ENCODE data around the gene TRIM68.
A peak's percentile ranks its signal among the peaks of the same experiment; 100 is the strongest.

Gene TRIM68

DNA sequence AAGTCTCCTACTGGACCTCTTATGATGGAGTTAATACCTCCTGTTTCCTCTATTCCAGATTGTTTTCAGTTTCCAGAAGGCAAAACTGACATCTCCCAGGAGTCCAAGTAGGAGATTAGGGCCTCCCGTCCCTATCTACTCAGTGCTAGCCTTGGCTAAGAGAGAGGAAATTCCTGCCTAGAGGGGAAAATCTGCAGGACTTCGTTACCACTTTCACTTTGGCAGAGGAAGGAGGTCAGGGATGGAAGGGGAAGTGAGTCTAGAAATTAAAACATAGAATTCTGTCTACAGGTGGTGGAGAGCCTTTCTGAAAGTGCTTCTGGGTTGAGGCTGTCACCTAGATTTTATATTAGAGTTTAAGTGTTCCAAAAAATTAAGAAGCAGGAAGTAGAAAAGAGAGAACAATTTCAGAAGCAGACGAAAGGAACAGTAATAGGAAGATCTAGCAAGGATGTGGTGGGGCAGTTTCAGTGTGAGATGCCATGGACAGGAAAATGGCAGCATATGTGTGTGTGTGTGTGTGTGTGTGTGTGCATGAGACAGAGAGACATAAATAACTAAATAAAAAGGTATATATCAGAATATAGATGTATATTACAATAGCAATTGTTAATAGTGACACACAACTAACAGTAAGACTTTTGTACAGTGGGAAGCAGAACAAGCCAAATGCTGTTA lies 2.4 kb upstream of the TRIM68 start:
- in situ Hi-C loops (cut with HindIII; ENCODE audit: low sequenced_read_pairs), result no loop called here
- no peak for DNase-seq (ENCODE audit: low read depth)
- H3K4me3 ChIP-seq (ENCODE audit: low read depth, low read length), result no peak overlapping the region
- TF ChIP-seq, protein P1, sequence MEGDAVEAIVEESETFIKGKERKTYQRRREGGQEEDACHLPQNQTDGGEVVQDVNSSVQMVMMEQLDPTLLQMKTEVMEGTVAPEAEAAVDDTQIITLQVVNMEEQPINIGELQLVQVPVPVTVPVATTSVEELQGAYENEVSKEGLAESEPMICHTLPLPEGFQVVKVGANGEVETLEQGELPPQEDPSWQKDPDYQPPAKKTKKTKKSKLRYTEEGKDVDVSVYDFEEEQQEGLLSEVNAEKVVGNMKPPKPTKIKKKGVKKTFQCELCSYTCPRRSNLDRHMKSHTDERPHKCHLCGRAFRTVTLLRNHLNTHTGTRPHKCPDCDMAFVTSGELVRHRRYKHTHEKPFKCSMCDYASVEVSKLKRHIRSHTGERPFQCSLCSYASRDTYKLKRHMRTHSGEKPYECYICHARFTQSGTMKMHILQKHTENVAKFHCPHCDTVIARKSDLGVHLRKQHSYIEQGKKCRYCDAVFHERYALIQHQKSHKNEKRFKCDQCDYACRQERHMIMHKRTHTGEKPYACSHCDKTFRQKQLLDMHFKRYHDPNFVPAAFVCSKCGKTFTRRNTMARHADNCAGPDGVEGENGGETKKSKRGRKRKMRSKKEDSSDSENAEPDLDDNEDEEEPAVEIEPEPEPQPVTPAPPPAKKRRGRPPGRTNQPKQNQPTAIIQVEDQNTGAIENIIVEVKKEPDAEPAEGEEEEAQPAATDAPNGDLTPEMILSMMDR (IDR thresholded peaks at IDR 0.05; ENCODE audit: low read depth, low read length, missing control alignments), result no peak

DNA sequence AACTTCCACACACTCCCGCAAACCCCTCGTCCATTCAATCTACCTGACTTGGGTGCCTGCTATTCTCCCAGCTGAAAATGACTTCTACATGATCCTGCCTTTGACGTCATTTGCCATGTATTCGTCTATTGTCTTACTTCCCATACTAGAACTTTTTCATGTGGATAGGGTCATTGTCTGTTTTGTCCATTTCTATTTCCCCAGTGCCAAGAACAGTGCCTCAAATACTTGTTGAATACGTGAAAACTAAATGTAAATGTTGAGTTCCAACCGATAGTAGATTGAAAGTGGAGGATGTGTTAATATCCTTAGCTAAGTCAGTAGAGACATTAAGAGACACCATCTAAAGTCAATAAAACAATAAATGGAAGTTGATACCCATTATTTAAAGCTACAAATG lies 935 bp downstream of the TRIM68 start:
- TF ChIP-seq, protein P1 (IDR thresholded peaks at IDR 0.05; ENCODE audit: low read depth, low read length, missing control alignments), result no peak
- H3K4me3 ChIP-seq (ENCODE audit: low read depth, low read length), result peak overlapping the region; percentile 69
- no peak for DNase-seq (ENCODE audit: low read depth)
- in situ Hi-C loops (cut with HindIII; ENCODE audit: low sequenced_read_pairs), result no loop called here

DNA sequence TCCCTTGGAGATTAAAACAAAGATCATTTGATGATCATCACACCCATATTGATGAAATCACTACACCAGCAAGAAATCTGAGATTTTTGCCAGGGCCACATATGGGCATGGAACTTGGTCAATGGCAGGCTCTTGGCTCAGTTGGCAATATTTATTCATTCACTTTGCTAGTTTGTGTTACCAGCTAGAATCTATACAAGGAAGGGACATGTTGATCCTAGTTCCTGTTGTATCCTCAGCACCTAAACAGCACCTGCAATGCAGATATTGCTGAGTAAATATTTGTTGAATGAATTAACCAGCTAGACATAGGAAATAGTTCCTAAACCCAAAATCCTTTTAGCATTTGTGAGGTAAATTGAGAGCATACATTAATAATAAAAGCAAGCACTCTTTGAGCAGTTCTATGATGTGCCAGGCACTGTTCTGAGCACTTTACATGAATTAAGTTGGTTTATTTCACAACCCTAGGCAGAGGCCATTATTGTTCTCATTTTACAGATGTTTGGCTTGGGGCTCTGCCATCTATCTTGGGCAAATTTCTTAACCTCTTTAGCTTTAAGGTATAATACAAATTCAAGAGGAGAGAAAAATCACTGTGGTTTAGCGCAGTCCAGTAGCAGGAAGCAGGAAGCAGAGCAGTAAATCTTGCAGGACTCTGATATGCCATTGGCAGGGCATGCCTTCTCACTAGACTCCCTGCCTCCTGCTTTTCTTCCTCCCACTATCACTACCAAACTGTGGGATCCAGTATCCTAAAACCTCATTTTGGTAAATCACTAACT lies 1.6 kb downstream of the TRIM68 start:
- TF ChIP-seq, protein P1 (IDR thresholded peaks at IDR 0.05; ENCODE audit: low read depth, low read length, missing control alignments), result no peak
- H3K4me3 ChIP-seq (ENCODE audit: low read depth, low read length), result peak overlapping the region; percentile 69
- DNase-seq (ENCODE audit: low read depth), result peak; percentile 5
- in situ Hi-C loops (cut with HindIII; ENCODE audit: low sequenced_read_pairs), result no loop called here

DNA sequence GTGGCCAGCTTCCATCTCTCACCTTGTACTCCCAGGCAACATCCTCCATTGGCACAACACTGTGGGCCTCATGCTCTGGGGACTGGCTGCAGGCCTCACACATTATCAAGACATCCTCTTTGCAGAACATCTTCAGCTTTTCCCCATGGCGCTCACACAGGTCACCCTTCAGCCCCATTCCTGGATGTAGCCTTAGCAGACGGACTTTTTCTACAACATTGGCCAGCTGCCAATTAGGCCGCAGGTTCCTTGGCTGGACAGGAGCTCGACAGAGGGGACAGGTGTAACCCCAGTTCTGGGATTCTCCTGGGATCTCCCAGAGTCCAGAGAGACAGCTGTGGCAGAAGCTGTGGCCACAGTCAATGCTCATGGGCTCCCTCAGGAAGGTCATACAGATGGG lies 3.0 kb downstream of the TRIM68 start:
- TF ChIP-seq, protein P1 (IDR thresholded peaks at IDR 0.05; ENCODE audit: low read depth, low read length, missing control alignments), result no peak
- DNase-seq (ENCODE audit: low read depth), result no peak
- no peak overlapping the region for H3K4me3 ChIP-seq (ENCODE audit: low read depth, low read length)
- in situ Hi-C loops (cut with HindIII; ENCODE audit: low sequenced_read_pairs), result no loop called here

DNA sequence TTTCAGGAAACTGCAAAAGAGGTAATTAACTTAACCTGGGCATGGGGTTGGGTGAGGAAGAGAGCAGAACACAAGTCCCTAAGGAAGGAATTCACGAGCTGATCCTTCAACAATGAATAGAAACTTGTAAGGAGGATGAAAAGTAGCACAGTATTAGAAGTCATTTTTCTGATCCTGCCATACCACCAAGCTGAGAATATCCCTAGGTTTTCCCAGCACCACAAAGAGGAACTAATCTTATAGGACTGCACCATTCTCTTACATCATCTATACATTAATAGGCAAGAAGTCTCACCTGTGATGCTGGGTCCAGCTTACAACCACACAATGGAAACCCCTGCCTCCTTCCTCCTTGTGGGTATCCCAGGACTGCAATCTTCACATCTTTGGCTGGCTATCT lies 14.3 kb downstream of the TRIM68 start, which contains the start of gene OR52I1:
Gene OR52I1 (plus strand): TSS at position 301 of the 400 bp plus-strand sequence. CDS start 0 bp downstream, at position 301.
- DNase-seq (ENCODE audit: low read depth), result no peak
- H3K4me3 ChIP-seq (ENCODE audit: low read depth, low read length), result no peak within 1 kb of the TSS
- TF ChIP-seq, protein P1 (IDR thresholded peaks at IDR 0.05; ENCODE audit: low read depth, low read length, missing control alignments), result no peak
- in situ Hi-C loops (cut with HindIII; ENCODE audit: low sequenced_read_pairs), result no loop called here

DNA sequence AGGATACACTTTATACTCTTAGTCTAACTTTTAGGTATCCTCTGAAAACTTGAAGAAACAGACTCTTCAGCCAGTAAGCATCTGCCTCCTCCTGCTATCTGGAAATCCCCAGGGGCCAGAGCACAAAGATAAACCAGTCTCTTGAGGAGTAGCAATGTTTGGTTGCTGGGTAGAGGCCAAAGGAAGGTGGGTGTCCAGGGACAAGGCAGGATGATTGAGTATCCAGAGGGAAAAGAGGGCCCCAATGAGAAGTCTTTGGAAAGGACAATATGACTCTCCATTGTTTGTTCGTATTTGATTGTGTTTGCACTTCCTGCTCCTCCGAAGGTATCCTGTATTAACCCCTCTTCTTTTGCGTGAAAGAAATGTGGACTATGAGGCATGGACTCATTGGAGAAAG lies 19.0 kb downstream of the TRIM68 start:
- no peak for DNase-seq (ENCODE audit: low read depth)
- H3K4me3 ChIP-seq (ENCODE audit: low read depth, low read length), result no peak overlapping the region
- TF ChIP-seq, protein P1 (IDR thresholded peaks at IDR 0.05; ENCODE audit: low read depth, low read length, missing control alignments), result no peak
- in situ Hi-C loops (cut with HindIII; ENCODE audit: low sequenced_read_pairs), result no loop called here
